Tibial nerve (tissue), 4 donors: ENCODE results near the gene YTHDF2.

ENCODE experiments used
- CTCF ChIP-seq, 5 experiments: fragments of 200-600 bp in 3 of 5; fragments of 450-650 bp in 2 of 5; sonication (generic) in 3 of 5; IDR thresholded peaks; one replicate each; pipeline ENCODE4 v1.5.1; 2016 to 2019; ENCODE audit warnings: antibody characterized with exemption in 5 of 5, mild to moderate bottlenecking in 3 of 5, moderate library complexity in 2 of 5
- EP300 ChIP-seq, 2 donors: sonication (generic); formaldehyde crosslinking; IDR thresholded peaks; one replicate each; pipeline ENCODE4 v1.6.1; 2017; ENCODE audit warnings: antibody characterized with exemption in 2 of 2, mild to moderate bottlenecking in 1 of 2
- POLR2A ChIP-seq, 2 donors: fragments of 450-650 bp; IDR thresholded peaks; one replicate each; pipeline ENCODE4 v1.6.1; 2017; ENCODE audit warnings: antibody characterized with exemption in 2 of 2, mild to moderate bottlenecking in 2 of 2, moderate library complexity in 2 of 2

- no peak for TF ChIP-seq CTCF (IDR thresholded peaks at IDR 0.05)
- no peak for TF ChIP-seq POLR2A (IDR thresholded peaks at IDR 0.05)
- TF ChIP-seq EP300 (IDR thresholded peaks at IDR 0.05), result no peak
Measured at GRCh38 chr1:28801461-28801860, 64.7 kb downstream of the YTHDF2 start.
